ENCODE data around the gene SLC5A2.
"Not testable (repeated sequence)": the region's sequence is repeated elsewhere in the genome, so short reads cannot be mapped to it uniquely, and the experiment has no call there.

Gene SLC5A2

DNA sequence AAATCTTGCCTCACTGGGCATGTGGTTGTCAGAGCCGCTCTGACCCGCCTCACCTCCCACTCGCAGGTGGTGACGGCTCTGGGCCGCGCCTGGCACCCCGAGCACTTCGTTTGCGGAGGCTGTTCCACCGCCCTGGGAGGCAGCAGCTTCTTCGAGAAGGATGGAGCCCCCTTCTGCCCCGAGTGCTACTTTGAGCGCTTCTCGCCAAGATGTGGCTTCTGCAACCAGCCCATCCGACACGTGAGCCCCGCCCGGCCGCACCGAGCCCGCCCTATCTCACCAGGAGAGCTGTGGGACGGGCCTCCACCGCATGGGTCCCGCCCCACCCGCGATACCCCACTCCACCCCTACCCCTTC is 7.0 kb upstream of the SLC5A2 start:
- DNase-seq (ENCODE audit: low read depth in 2 of 2), result no peak

DNA sequence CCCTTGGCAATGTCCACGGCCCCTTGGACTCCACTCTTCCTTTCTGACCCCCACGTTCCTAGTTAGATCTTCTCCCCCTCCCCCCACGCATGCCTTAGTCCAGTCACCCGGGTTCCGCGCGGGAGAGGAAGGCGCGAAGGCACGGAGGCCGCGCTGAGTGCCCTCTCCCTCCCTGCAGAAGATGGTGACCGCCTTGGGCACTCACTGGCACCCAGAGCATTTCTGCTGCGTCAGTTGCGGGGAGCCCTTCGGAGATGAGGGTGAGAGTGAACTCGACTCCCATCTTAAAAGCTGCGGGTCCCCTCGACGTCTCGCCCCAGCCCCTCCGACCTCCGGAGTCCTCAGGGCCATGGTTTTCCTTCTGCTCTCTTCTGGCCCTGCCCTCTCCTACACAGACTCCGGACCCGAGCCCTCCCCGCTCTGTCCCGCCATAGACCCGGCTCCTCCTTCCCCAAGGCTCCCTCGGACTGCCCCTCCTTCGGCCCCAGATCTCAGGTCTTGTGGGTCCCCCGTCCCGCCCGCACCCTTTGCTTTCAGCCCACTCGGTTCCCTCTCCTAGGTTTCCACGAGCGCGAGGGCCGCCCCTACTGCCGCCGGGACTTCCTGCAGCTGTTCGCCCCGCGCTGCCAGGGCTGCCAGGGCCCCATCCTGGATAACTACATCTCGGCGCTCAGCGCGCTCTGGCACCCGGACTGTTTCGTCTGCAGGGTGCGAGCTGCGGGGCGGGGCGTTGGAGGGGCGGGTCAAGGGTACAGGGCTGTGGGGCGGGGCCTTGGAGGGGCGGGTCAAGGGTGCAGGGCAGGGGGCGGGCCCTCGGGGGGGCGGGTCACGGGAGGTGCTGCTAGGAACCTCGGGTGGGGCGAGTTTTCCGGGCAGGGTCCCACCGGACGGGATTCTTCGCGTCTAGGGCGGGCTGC is 6.4 kb upstream of the SLC5A2 start:
- peak; percentile 75 to 83 for DNase-seq (ENCODE audit: low read depth in 2 of 2)

GRCh38 chr16:31477220-31478216 is 5.4 kb upstream of the SLC5A2 start:
- no peak for DNase-seq (ENCODE audit: low read depth in 2 of 2)

DNA sequence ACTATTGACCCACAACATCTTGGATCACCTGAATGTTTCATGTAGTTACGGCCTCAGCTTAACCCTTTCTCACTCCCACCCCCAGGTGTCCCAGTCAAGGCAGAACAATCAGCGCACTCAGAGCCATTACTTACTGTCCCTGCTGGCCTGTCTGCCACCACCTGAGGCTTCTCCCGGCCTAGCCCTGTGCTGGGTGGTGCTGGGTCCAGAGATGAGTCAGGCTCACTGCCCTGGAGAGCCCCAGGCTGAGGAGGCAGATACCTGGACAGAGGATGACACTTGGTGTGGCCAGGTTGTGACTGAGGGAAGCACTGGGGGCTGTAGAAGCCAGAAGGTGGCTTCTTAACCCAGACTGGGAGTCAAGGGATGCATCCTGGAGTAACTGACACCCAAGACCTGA is 4.0 kb upstream of the SLC5A2 start:
- DNase-seq (ENCODE audit: low read depth in 2 of 2), result no peak

GRCh38 chr16:31479751-31480150 is 3.2 kb upstream of the SLC5A2 start:
- DNase-seq (ENCODE audit: low read depth in 2 of 2), result no peak

GRCh38 chr16:31480851-31481536 is 1.9 kb upstream of the SLC5A2 start:
- no peak for DNase-seq (ENCODE audit: low read depth in 2 of 2)

GRCh38 chr16:31484048-31484447 is 1.1 kb downstream of the SLC5A2 start:
- DNase-seq (ENCODE audit: low read depth in 2 of 2), result not testable (repeated sequence)

GRCh38 chr16:31484491-31485171 is 1.7 kb downstream of the SLC5A2 start:
- DNase-seq (ENCODE audit: low read depth in 2 of 2), result no peak

DNA sequence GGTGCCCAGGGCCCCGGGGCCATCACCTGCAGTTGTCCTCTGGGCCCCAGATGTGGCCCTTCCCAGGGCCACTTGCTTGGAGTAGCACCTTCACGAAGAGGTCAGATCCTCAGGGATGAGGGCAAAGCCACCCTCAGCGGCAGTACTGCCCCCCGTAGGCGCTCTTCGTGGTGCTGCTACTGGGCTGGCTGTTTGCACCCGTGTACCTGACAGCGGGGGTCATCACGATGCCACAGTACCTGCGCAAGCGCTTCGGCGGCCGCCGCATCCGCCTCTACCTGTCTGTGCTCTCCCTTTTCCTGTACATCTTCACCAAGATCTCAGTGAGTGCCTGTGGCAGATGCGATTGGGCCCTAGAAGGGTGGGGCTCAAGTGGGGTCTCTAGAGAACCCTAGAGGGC is 2.6 kb downstream of the SLC5A2 start:
- no peak for DNase-seq (ENCODE audit: low read depth in 2 of 2)

DNA sequence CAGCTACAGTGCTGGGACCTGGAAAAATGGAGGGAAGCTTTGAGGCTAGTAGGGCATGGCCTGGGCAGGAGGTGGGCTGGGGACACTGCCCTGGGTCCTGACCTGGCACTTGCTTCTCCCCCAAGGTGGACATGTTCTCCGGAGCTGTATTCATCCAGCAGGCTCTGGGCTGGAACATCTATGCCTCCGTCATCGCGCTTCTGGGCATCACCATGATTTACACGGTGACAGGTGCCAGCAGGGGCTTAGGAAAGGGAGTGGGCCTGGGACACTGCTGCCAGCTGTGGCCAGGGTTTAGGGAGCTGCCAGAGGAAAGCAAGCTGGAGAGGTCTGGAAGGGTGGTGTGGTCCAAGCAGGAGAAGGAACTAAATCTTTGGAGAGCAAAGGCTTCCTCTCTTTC is 3.1 kb downstream of the SLC5A2 start:
- DNase-seq (ENCODE audit: low read depth in 2 of 2), result no peak

GRCh38 chr16:31487071-31487719 is 4.3 kb downstream of the SLC5A2 start:
- DNase-seq (ENCODE audit: low read depth in 2 of 2), result no peak

DNA sequence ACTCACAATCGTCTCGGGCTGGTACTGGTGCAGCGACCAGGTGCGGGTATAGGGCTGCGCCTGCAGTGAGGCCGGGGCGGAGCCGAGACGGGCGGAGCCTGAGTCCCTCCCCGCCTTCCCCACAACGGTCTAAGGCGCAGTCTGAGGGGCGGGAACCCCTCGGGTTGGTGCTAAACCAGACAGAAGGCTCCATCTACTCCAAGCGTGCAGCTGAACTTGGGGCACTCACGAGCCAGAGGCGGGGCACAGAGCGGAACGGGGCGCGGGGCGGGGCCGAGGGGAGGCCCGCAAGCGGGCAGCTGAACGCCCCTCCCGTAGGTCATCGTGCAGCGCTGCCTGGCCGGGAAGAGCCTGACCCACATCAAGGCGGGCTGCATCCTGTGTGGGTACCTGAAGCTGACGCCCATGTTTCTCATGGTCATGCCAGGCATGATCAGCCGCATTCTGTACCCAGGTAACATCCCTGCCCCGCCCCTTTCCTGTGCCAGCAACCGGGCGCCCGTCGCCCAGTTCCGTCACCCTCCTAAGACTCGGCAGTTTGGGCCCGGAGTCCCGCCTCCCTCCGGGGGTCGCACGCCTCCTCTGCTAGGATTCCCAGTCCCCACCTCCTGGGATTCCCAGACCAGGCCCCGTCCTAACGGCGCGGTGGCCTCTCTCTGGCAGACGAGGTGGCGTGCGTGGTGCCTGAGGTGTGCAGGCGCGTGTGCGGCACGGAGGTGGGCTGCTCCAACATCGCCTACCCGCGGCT is 5.0 kb downstream of the SLC5A2 start:
- peak; percentile 35 to 41 for DNase-seq (ENCODE audit: low read depth in 2 of 2)

GRCh38 chr16:31488468-31489297 is 5.8 kb downstream of the SLC5A2 start:
- no peak for DNase-seq (ENCODE audit: low read depth in 2 of 2)

- no peak for DNase-seq (ENCODE audit: low read depth in 2 of 2)
Measured at GRCh38 chr16:31489298-31489564, 6.3 kb downstream of the SLC5A2 start.

- no peak for DNase-seq (ENCODE audit: low read depth in 2 of 2)
Measured at GRCh38 chr16:31489616-31490584, 7.0 kb downstream of the SLC5A2 start.

GRCh38 chr16:31491778-31492418 is 9.0 kb downstream of the SLC5A2 start:
- no peak for DNase-seq (ENCODE audit: low read depth in 2 of 2)

DNA sequence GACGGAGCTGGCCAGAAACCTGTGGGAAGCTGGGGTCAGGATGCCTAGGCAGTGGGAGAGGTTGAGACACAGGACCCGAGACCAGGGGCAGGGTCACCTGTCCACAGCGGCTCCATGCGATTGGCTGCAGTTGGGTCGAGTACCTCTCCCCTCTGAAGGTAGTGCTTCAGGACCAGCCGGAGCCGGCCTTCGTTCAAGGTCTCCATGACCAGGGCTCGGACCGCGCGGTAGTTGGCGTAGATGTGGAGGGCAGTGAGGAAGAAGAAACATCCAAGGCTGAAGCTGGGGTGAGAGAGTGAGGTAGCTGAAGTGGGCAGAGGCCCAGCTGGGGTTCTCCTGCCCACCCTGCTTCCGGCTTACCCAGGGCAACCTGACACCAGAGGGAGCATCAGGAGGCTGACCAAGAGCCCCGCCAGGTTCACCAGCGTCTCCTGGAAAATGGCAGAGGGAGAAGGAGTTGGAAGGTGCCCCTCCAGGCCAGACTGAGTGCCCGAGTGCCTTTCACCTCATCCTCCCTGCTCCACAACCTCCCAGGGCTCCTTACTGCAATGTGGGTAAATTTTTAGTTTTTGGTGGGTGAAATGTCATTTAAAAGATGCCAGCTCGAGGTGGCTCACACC is 10.7 kb downstream of the SLC5A2 start:
- DNase-seq (ENCODE audit: low read depth in 2 of 2), result no peak
